NCI-H69 (cell line): Measurements from ENCODE around the gene MANSC4.

Source experiments
- DNase-seq: peaks from one replicate; lab custom pipeline; 2025; lab: John Stamatoyannopoulos, UW

The MANSC4 gene

DNA sequence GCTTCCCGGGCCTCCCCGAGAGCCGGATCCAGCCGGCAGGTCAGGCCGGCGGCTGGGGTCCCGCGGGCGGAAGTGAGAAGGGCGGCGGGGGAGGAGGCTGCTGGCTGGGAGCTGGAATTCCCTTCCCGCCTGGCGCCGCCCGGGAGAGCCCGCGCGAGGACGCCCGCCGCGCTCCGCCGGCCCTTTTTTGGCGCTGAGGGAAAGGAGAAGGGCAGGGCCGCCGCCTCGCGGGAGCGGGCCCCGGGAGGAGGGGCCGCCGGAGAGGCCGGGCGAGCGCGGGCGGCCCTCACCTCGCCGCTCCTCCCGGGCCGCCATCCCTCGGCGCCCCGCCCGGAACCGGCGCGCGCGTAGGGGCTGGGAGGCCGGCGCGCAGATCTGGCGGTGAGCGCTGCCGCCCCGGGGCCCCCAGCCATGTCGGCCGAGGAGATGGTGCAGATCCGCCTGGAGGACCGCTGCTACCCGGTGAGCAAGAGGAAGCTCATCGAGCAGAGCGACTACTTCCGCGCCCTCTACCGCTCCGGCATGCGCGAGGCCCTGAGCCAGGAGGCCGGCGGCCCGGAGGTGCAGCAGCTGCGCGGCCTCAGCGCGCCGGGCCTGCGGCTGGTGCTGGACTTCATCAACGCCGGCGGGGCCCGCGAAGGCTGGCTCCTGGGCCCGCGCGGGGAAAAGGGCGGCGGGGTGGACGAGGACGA is at the start of gene MANSC4, which contains the start of gene KLHL42:
MANSC4 (minus strand) TSS at position 317 of the 692 bp plus-strand sequence. CDS start 8,960 bp downstream, outside the sequence.
KLHL42 (plus strand) TSS at position 314 of the 692 bp plus-strand sequence; CDS start at position 412, 98 bp downstream.
- DNase-seq = peak; percentile 78

GRCh38 chr12:27828196-27828595 is 48.2 kb upstream of the MANSC4 start:
- no peak for DNase-seq

DNA sequence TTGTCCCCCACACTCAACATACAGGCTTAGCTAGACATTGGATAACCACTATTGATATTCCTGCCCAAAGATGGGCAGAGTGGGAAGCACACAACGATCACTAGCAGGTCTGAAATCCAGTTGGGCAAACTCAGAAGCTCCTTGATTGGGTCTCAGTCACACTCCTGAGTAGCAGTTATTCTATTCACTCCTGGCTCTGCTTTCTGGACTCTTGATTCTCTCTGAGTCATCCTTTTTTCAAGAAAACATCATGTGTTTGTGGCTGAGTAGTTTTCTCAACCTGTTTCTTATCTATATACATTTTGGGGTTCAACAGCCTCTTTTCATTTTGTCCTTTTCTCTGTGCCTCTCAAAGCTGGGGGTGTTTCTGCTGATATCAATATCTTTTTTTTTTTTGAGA is 46.0 kb upstream of the MANSC4 start:
- DNase-seq = no peak

DNA sequence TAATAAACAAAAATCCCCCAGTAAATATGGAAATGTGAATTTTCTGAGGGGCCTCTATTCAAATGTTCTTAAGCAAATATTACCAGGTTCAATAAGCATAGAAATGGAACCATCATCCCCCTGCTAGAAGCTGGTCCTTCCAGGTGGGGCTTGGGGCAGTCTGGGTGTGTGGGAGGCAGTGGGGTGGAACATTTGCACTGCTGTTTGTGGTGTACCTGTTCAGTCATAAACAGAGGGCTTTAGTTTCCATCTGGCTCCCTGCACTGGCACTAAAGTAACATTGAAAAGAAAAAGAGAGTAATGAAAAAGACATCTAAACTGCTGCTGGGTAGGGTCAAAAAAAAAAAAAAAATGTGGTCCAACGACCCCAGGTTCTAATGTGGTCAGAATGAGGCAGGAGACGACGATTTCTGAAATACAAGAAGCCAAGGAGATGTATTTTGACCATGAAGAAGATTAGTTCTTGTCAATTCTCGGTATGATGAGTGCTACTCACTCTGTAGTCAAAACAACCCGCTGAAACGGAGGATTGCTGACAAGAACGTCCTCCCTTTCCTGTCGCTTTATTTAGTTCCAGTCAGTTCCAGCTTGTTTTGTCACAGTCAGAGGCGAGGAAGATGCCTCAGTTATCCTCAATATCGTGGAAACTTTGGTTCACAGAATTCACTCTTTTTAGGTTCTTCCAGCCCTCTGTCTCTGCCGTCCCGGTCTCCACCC is 44.2 kb upstream of the MANSC4 start:
- DNase-seq = no peak

DNA sequence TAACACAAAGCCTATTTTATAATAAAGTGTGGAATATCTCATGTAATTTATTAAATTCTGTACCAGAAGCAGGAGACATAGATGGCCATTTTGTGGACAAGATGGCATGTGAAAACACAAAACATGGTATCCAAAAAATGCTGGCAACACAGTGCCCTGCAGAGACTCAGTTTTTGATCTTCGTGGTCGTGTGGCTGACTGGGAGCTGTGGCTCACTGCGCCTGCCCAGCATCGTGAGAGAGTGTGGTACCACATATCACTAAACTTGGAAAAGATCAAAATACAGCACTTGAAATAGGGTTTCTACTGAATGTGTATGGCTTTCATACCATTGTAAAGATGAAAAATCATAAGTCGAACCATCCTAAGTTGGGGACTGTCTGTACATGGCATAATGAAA is 43.0 kb upstream of the MANSC4 start:
- DNase-seq = no peak

DNA sequence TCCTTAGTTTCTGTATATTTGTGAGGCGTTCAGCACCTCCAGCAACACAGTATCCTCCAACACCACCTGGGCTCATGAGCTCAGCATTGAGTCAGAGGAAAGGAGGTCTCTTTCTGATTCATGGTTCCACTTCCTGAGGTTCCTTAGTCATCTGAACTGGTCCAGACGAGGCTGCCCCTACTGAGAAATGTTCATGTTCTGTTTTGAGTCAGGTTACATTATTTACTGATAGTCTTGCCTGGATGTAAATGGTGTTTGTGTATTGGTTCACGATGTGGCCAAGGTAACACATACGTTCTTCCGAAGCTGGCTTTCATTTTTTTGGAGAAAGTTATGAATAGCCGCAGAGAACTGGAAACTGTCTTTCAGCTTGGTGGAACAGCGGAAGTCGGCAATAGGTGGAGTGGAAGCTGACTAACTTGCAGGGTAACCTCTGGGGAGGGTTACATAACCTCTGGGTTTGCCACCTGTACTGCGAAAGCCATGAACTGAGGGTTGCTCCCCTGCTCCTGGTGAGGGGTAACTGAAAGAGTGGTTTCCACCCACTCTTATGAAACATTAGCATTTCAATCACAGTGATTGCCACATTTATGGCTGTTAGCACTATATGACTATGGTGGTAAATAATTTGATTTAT is 42.2 kb upstream of the MANSC4 start:
- DNase-seq = no peak

- DNase-seq = peak; percentile 76
Measured at GRCh38 chr12:27821259-27821973, 41.4 kb upstream of the MANSC4 start.

DNA sequence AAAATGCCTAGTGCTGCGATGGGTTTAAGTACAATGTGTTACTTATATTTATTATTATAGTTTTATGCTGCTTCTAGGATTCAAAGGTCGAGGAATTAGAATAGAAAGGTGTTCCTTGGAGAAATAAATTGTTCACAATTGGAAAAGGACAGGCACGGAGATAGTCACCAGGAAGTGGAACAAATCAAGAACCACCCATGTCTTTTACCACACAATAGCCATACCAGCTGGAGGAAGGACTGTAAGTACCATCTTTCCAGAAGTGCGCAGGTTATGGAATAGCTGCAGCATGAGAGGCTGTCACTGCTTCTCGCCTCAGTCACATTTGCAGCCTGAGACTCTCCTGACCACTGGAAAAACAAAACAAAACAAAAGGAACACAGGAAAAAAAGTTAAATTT is 40.5 kb upstream of the MANSC4 start:
- DNase-seq = no peak

GRCh38 chr12:27818401-27818918 is 38.4 kb upstream of the MANSC4 start:
- peak; percentile 86 for DNase-seq

DNA sequence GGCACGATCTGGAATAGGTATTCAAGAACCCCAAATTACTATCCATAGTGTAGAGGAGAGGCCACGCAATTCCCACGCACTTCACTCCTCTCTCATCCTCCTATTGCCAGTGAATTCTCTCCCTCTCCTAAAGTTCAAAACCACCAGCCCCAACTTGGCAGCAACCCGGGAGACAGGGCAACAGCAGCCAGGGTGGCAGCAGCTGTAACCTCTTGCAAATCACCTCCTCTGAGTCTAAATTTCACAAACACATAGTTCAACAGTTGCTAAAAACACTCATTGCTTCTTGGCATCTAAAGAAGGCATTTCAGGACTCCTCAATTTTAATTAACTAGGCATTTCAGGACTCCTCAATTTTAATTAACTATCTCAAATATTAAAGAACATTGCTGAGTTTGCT is 37.7 kb upstream of the MANSC4 start:
- DNase-seq = no peak

GRCh38 chr12:27814851-27815591 is 35.0 kb upstream of the MANSC4 start:
- DNase-seq = no peak

DNA sequence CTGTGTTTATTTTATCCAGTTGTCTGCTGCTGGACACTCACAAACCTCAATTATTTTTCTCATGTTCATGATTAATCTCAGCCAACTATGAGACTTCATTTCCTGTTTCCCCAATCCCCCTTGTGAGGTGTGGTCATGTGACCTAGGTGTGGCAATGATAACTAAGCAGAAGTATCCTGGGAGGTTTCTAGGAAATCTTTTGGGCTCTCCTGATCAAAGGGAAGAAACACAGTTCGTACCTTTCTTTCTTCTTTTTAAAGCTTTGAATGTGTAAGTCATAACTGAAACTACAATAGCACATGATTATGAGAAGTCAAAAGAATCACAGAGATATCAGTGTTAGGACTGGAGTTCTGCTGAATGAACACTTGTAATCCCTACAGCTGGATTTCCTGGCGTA is 34.4 kb upstream of the MANSC4 start:
- DNase-seq = no peak

GRCh38 chr12:27812502-27812901 is 32.5 kb upstream of the MANSC4 start:
- DNase-seq = no peak

GRCh38 chr12:27810756-27811155 is 30.7 kb upstream of the MANSC4 start:
- peak; percentile 39 for DNase-seq

- DNase-seq = peak; percentile 78
Measured at GRCh38 chr12:27808841-27809240, 28.8 kb upstream of the MANSC4 start.

DNA sequence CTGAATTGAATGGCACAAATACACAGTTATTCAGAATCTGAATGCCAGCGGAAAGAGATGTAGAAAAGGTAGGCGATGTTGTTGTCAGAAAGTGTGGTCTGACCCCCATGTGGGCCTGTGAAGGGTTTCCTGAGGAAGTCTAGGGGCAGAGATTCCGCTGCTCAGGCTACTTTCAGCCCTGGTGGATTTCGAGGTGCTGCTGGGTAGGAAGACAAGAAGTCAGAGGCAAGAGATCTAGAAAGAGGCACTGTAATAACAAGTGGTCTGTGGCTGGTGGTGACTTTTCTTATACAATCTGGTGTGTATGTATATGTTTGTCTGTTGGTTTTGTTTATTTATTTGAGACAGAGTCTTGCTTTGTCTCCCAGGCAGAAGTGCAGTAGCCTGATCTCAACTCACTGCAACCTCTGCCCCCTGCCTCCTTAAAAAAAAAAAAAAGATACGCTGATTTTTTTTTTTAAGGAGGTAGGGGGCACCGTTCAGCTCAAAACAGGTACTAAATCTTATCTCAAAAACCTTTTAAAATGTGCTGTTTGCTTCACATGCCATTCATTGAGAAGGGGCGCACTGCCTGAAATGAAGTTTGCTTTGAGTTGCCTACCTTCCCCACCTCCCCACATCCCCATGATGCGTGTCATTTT is 27.1 kb upstream of the MANSC4 start:
- DNase-seq = peak; percentile 2

GRCh38 chr12:27806259-27806658 is 26.2 kb upstream of the MANSC4 start:
- no peak for DNase-seq

- no peak for DNase-seq
Measured at GRCh38 chr12:27805238-27805637, 25.2 kb upstream of the MANSC4 start.

GRCh38 chr12:27802936-27803335 is 22.9 kb upstream of the MANSC4 start:
- DNase-seq = no peak

DNA sequence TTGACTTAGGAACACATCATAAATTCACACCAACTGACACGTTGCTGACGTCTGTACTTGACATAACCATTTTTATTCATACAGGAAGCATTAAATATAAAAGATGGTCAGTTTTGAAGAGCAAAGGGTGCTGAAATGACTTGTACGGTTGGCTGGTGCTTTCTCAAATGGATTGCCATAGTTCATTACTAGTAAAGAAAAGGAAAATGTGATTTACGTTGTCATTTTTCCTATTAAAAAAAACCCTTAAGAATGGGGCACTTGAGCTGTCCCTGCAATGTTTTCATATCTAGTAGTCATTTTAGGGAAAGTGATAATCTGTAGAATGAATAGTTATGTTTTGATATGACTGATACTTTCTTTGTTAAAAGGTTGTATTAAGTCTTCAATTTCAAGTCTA is 22.5 kb upstream of the MANSC4 start:
- no peak for DNase-seq

GRCh38 chr12:27801630-27802029 is 21.6 kb upstream of the MANSC4 start:
- DNase-seq = no peak
